Fibroblast of the conjunctiva (primary cell): ENCODE results near the gene WWOX.
"Not testable (repeated sequence)": the region's sequence is repeated elsewhere in the genome, so short reads cannot be mapped to it uniquely, and the experiment has no call there.

Experiments used
- DNase-seq: peaks from one replicate; pipeline ENCODE4 v3.0.0-alpha.2; 2010; ENCODE audit warnings: low read depth

Gene WWOX

DNA sequence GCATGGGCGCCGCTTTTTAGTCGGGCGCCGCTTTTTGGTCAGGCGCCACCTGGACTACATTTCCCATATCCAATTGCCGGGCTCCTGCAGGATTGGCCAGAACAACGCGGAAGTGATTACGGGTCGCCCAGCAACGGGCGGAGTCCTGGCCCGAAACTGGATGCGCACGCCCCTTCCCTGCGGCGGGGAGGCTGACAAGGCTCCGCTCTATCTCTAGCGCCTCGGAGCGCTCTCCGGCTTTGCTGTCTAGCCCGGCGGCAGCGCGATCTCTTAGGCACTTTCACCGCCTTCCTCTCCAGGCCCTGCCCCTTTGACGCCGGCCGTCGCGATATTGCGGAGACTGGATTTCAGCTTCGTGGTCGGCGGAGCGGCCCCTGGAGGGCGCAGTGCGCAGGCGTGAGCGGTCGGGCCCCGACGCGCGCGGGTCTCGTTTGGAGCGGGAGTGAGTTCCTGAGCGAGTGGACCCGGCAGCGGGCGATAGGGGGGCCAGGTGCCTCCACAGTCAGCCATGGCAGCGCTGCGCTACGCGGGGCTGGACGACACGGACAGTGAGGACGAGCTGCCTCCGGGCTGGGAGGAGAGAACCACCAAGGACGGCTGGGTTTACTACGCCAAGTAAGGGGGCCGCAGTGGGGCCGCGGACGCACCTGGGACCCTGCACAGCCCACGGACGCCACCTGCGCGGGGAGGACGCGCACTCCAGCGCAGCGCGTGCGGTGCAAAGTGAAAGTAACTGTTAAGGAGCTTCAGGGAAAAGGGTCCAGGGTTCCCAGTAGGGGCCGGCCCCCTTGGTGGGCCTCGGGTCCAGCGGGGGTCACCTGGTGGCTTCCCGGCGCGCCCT, at the start of gene WWOX:
TSS of gene WWOX (plus strand) at position 384 of the 841 bp plus-strand sequence.
- peak; percentile 97 for DNase-seq

DNA sequence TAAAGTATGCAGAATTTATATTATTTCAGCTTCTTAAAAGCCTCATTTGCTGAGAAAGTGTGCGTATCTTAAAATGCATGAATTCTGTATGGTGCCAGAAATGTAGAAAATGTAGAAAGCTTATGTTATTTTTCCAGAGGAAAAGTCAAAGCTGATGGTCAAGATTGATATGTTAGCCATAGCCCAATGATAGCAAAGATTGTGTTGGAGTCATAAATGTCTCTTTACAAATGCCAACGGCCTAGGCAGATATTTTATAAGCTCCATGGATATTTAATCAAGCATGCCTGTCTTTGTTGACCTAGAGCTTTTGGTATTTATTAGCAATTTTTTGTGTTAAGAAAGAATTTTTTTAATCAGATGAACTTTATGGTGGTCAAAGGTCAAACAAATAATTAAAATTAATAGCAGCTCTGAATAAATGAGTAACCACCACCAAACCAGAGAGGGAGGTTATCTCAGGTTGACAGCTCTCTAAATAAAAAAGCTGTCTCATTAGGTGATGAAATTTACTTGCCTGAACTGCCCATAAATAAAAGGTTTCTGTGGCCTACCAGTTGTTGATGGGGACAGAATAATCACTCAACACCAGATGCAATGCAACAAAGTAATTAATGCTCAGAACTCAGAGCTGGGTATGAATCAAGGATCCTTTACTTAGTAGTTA, 48.6 kb upstream of the WWOX start:
- no peak for DNase-seq

DNA sequence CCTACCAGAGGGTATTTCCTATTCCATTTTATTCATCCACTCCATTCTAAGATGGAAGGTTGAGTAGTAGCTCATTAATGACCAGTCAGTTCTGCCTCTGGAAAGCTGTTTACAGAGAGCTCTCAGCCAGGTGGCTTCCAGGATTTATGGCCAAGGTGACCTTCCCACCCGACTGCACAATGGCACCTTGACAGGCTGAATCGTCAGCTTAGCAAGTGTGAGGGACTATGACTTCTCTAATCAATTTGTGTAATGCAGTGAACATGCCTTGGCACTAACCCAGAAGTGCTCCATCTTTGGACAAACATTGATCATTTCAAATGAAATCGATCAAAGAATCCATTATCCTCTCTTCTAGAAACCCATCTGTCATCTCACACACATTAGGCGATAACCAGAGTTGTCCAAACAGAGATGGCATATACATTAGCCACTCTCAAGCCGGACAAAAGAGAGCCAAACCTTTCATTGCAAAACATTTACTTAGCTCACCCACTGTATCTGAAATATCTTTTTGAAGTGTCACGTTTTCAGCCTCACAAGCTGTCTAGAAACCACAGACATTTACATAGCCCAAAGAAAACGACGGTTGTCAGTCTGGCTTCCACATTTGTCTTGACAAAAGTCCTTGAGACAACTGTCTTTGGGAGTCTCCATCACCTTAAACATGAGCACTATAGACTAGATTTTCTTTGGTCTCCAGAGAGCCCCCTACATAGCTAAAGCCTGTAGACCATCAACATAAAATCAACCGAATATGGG, 41.5 kb upstream of the WWOX start:
- no peak for DNase-seq

DNA sequence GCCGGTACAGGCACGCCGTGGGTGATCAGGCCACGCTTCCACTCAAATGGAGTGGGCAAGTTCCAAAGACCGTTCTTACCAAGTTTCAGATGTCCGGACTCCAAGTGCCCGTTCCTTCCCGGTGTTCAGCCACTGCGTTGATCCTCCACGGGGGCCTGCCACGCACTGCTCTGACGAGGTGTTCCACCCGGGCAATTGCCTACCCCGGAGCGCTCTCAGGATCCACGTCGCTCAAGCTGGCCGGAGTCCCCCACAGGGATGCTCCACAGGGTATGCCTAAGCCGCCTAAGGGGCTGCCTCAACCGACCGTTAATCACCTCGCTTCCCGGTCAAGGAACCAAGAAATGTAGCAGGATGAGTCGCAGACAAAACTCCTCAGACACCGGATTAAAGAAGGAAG, 39.6 kb upstream of the WWOX start:
- not testable (repeated sequence) for DNase-seq

GRCh38 chr16:78060295-78060694, 39.2 kb upstream of the WWOX start:
- no peak for DNase-seq

DNA sequence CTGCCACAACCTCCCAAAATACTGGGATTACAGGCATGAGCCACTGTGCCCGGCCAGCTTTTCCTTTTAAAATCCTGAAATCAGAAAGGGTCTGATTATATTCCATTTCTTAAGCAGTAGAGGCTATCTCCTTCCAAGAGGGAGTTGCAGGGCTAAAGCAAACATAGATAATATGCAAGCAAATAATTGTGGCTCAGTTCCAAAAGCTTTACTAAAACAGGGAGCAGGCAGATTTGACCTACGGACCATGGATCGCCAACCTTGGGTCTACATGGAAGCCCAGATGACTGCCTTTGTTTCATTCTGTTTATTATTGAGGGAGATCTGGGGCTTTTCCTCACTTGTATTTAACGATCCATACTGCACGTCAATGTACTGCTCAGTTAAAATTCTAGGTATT, 38.6 kb upstream of the WWOX start:
- DNase-seq = no peak

DNA sequence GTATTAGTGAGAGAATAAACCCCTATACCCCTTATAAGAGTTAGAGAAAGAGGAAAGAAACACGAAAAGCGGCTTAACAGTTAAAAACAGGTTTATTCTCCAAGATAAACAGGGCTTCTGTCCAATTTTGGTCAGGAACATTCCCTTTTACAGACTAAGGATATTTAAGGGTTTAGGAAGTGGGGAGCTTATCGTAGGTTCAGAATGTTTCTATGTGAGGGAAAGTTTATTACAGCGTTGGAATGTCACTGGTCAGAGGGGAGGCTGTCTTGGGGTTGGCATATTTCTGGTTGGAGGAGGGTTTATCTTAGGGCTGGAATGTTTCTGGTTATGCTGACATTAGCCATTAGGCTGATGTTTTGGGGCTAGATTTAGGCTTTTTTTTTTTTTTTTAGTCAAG, 34.1 kb upstream of the WWOX start:
- no peak for DNase-seq

GRCh38 chr16:78069913-78070312, 29.5 kb upstream of the WWOX start:
- no peak for DNase-seq

DNA sequence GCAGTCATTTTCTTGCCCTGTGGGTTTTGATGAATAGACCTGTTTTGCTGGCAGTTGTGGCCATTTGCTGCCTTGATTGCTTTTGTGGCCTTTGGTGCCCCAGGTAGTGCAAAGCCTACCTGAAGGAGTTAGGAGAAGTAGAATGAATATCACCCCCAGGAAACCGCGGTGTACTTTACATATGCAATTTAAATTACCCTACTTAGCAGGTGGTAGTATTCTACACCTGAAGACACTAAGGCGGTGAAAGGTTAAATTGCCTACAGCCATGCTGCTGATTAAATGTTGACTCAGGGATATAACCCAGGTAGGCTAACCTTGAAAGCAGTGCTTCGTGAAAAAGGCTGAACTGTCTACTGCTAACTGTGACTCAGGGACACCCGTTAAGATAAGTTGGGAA, 27.2 kb upstream of the WWOX start:
- no peak for DNase-seq

DNA sequence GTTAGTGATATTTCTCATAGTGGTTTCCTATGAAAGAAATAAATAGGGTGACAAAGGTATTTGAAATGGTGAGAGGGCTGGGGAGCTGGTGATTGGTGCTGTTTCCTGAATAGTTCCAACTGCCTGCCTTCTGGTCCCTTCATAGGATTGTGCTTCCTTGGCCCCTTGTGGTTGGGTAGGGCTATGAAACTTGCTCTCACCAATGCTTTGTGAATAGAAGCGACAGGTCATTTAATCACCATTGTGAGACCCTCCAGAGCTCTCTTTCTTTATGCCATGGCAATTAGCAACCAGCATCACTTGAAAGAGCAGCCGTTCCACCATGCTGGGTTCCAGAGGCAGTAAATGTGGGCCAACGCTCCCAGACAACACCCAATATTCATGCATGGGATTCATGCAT, 23.7 kb upstream of the WWOX start:
- DNase-seq = no peak

GRCh38 chr16:78081341-78081740, 18.1 kb upstream of the WWOX start:
- no peak for DNase-seq

DNA sequence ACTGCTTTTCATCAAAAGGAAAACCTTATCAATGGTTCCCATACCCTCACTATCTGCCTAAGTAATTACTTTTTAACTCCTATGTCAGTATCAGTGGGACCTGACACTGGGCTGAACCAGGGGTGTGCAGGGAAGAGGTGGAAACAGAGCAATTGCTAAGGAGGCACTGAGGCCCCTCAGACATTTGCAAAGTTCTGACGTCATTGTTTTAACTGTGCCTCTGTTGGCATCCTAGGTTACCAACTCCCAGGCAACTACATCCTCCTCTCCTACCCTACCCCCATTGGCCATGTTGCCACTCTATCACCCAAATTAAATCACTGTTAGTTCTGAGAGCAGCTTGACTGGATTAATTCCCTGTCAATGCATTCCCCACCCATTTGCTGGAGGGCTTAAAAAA, 8.0 kb upstream of the WWOX start:
- DNase-seq = no peak

DNA sequence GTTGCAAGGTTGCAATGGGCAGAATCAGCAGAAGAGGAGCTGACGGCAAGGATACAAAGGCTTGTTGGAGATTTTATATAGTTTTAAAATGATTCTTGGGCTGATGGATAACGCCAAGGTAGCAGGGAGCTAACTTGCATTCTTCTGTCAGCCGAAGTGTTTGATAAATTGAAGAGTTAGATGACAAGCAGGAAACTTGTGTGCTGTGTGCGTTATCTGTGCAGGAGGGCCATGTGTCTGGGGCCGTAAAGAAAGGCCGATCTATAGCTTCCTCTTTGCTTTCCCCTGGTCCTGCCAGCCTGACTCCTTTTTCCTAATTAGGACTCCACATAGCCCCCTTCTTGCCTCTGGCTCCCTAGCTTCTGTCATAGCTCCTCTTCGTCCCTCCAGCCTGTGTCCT, 6.7 kb upstream of the WWOX start:
- DNase-seq = no peak

- DNase-seq = no peak
These were observed 5.3 kb upstream of the WWOX start for GRCh38 chr16:78094166-78094565.

- no peak for DNase-seq
These were observed 4.5 kb upstream of the WWOX start for GRCh38 chr16:78094998-78095397.

DNA sequence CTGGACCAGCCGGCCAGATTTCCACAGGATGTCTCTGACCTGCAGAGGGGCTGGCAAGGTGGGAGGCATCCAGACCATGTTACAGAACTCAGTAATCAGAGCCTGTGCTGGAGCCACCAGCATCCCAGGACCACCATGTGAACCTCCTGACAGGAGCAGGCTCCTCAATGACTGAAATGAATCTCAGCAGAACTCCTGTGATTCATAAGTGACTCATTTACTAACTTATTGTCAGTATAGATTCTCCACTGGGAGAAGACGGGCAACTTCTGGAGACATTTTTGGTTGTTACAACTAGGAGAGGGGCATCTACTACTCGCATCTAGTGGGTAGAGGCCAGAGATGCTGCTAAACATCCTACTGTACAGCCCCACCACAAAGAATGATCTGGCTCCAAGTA, 3.1 kb upstream of the WWOX start:
- no peak for DNase-seq

DNA sequence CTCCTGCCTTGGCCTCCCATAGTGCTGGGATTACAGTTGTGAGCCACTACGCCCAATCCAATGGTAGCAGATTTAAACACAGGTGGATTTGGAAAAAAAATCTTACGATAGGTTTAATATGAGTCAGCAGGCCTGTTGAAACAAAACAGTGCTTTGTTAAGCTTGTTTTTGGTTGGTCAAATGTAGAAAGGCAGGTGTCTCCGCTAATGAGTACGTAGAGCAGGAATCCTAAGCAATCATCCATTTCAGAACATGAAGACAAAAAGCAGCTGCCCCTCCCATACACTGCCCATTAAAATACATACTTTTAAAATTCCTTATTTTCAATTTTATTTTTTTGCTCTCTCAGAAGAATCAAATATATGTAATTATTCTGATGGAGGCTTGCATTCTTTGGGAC, 1.9 kb upstream of the WWOX start:
- DNase-seq = no peak

GRCh38 chr16:78098087-78098486, 1.4 kb upstream of the WWOX start:
- no peak for DNase-seq

DNA sequence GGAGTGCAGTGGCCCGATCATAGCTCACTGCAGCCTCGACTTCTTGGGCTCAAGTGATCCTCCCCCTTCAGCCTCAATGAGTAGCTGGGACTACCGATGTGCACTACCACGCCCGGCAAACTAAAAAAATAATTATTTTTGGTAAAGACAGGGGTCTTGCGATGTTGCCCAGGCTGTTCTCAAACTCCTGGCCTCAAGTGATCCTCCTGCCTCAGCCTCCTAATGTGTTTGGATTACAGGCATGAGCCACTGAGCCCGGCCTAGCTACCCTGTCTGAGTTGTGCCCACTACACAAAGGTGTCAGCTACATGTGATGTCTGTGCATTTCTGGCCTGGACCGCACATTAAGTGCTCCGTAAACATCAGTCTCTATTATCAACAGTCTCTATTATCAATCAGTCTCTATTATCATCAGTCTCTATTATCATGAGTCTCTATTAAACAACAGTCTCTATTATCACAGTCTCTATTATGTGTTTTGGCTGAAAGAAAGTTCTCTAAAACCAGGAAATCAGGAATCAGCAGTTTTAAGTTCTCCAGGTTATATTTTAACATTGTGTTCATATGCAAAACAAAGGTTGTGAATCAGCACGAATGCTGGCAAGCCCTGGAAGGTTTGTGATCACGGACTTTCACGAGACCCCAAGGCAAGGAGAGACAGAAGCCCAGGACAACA, 721 bp upstream of the WWOX start:
- DNase-seq = no peak

- DNase-seq = no peak
These were observed 636 bp downstream of the WWOX start for GRCh38 chr16:78100112-78100467.

GRCh38 chr16:78102122-78102660, 2.7 kb downstream of the WWOX start:
- DNase-seq = no peak

- no peak for DNase-seq
These were observed 3.4 kb downstream of the WWOX start for GRCh38 chr16:78102865-78103264.
